ENCODE data around the gene USE1.

The USE1 gene

DNA sequence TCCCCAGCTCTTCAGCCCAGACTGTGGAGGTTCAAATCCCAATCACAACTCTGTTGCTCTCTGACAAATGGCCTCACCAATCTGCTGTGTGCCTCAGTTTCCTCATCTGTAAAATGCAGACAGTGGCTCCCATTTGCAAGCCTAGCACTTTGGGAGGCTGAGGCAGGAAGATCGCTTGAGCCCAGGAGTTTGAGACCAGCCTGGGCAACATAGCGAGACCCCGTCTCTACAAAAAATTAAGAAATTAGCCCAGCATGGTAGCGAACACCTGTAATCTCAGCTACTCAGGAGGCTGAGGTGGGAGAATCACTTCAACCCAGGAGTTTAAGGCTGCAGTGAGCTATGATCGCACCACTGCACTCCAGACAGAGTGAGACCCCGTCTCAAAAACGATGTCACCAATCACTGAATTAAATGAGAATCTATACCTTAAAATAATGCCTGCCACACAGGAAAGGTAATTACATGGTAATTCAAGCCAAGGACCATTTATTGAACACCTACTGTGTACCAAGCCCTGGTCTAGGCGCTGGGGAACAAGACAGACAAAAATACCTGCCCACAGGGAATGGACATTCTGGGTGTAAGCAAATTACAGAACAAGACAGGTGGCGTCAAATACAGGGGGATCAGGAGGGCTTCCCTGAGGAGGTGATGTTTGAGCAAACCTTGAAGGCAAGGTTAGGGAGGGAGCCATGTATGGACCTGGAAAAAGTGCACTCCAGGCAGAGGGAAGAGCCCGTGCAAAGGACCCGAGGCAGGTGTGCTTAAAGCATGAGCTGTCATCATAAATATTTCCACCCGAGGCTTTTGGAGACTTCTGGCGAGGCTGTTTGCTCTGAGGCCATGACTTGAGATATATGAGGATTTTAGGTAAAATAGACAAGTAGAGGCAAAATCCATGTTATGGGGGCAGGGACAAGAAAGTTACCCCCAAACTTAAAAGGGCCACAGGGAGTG is 22.9 kb downstream of the USE1 start:
- DNase-seq = no peak

DNA sequence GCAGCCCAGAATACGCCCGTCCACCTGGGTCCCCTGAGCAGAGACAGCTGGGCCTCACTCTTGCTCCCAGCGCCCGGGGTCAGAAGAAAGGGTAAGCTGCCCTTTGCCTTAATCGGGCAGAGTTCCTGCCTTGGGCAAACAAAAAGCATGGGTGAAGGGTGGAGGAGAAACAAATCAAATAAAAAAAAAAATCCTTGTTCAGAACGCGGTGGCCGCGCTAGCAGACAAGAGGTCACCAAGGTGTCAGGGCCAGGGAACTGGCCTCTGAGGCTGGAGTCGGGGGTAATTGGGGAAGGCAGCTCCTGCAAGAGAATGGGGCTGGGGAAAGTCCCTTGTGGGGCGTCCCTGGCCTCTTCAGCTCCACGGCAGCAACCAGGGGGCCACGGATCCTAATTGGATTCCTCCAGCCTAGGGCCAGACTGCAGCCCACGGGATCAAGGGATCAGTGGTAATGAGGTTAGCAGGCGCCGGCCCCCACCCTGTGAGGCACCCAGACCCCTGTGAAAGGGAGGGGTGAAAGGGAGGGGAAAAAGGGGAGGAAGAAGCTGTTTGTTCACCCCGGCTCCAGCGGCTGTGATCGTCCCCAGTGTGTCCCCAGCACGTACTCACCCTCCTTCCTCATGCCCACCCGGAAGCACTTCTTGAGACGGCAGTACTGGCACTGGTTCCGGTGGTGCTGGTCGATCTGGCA is 25.1 kb downstream of the USE1 start:
- no peak for DNase-seq

DNA sequence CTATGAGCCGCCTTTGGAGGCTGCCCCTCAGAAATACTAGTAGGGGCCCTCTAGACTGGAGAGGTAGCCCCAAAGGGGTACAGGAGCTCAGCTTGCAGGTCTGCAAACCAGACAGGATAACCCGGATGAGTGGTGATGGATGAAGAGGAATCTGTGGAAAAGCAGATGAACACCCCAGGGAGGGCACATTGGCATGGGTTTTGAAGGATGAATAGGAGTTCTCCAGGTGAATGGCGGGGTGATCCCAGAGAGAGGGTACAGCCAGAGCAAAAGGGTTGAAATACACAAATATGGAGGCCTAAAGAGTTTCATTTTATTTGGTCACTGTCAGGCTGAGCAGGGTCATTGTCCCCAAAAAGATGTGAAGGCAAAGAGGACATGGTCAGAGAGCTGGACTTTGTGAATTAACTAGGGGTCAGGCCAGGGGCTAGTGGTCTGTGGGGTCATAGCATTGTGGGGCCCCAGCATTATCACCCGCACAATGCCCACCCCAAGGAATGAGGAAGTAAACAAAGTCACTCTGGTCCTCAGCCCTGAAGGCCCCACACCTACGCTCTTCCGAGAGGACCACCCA is 25.8 kb downstream of the USE1 start:
- DNase-seq = no peak

DNA sequence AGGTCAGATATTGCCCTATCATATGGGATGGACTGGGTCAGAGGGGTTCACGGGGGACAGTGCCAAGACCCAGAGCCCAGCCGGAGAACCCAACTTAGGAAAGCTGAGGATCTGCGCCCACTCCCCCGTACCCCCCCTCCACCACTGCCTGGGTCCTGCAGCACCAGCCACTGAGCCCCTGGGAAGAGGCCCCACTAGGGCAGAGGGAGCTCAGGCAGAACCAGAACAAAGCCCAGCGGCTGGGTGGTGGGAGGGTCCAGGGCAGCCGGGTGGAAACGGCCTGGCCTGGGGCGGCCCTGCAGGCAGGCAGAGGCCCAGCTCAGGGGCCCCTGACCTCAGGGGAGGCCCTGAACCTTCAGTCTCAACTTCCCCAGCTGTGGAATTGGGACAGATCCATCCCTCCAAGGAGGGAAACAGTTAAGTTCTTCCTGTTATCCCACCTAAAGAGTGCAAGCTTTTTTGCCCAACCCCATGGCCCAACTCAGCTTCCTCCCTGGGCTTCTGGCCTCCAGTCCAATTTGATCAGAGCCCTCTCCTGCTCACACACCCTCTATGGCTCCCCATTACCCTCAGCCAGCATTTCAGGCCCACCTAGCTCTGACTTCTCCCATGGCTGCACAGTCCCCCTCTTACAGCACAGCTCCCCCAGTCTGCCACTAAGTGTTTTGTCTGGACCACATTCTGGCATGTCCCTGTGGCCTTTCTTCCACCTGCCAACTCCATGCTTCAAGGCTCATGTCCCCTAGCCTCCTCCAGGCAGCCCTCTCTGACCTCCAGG is 27.5 kb downstream of the USE1 start:
- no peak for DNase-seq

DNA sequence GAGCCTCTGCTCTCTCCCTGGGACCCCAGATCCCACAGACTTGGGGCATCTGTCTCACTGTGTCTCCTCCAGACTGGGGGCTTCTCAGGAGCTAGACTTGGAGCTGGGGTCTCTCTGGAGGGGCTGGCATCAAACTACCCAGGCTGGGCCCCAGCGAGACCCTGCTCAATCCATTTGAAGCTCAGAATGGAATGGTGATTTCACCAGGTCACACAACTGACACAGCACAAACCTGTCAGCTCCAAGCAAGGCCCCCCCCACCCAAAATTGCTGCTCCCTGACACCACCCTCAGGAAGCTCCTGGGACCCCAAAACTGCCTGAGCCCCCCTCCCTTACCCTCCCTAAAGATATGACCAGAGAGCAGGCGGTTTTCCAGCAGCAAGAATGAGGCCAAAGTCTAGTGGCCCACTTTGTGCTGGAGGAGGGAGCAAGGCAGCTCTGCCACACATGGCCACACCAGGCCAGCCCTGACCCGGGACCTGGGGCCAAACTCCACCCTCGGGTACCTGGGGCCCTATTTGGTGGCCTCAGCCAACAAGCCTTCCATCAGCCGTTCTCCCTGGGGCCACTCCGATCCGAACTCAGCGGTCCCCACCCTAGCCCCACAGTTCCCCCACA is 28.2 kb downstream of the USE1 start:
- DNase-seq = no peak

DNA sequence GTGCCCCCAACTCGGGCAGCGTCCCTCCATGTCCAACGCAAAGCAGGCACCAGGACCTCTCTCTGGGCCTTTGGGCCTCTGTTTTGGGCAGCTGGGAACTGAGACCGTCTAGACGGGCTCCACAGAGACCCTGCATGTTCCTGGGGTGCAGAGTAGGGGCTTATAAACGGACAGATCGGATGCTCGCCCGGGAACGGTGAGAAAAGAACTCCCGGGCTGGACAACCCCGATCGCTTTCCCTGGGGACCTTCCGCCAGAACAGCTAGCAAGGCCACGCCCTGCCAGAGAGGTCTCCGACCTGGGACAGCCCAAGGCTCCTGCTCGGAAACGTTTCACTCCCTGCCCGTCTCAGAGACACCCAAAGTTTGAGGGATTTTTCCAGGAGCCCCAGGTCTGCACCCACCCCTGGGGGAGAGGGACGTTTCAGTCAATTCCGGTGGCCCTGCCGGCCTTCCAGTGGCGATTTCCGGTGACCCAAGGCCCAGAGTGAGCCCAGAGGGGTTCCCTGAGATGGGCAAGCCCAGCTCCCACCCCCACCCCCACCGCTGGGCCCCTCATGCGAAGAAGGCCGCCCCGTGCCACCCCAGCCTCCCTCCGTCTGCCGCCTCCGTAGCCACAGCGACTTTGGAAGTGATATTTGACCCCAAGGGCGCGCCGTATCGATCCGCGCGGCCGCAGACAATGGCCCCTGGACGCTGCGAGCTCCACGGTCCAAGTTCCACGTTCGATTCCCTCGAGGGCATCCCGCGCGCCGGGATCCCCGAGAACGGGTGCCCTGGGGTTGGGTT is 28.9 kb downstream of the USE1 start:
- no peak for DNase-seq

DNA sequence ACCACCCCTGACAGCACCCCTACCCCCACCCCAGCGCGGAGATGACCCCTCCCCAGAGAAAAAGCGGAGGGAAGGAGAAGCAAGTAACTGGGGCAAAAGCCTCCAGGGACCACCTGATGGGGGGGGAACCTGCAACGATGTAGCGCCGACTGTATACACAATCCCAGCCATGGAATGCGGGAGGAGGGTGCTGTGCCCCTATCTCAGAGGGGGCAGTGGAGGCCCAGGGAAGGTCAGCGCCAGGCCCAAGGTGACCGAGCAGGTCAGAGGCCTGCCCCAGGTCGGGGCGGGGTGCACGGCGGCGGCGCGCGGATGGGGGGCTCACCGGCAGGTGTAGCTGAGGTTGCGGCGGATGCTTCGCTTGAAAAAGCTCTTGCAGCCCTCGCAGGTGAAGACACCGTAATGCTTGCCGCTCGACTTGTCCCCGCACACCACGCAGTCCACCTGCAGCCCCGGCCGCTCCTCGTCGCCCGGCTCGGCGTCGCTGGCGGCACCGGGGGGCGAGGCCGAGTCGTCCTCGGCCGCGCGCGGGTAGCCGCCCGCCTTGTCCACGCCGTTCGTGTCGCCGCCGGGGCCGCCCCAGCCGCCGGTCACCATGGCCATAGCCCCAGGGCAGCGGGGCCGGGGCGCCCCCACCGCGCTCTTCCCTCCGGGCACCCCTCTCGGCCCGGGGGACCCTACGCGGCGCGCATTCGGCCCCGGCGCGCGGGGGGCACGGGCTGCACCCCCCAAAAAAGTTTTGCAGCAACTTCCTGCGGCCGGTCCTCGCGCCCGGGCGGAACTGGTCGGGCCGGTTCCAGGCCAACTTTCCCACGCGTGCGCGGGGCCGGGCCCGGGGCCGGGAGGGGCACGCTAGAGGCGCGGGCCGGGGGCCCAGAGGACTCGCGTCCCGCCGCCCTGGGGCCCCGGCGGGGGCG is 29.7 kb downstream of the USE1 start:
- no peak for DNase-seq

DNA sequence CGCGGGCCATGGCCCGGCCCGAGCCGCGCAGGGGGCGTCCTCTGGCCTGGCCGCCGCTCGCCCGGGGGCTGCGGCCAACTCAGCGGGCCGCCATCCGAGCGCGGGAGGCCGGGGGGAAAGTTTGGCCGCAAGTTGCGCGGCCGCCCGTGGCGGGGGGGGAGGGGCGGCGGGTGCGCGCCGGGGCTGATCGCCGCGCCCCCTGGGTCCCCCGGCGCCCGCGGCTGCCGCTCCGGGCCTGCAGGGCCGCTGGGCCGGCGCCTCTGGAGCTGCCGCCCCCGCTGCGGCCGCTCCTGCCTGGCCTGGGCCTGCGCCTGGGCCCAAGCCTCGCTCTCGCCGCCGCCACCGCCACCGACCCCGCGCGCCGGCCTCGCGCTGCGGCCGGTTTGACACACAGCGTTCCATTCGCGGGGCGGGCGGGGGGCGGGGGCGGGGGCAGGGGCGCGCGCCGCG is 30.4 kb downstream of the USE1 start, which contains the start of gene NR2F6:
NR2F6 (minus strand) TSS at position 385 of the 450 bp plus-strand sequence. CDS start 699 bp downstream, outside the sequence.
- no peak for DNase-seq

DNA sequence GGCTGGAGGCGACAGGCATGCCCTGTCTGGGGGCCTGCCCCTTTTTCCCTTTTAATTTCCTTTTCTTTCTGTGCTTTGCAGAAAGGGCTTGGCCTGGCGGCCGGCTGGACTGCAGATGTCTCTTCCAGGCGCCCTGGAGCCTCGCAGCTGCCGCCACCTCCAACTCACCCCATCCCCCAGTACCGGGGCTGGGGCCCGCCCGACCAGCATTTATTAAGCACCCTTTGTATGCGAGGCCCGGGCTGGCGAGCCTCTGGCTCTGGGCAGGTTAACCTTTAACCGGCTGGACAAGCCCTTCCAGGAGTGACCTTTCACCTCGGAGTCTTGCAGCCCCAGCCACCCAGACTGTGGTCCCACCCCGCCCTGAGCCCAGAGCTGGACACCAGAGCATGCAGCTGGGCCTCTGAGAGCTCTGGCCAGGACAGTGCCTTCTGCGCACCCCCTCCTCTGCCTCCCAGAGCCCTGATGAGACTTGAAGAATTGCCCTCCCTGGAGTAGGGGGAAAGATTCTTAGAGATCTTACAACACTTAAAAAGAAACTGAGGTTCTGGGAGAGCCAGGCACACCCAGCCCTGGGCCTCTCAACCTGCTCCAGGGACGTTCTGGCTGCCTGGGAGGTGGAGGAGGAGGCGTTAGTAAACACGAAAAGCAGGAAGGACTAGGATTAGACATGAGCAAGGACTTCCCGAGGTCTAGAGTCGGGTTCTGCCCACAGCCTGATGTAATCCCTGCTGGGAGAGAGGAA is 31.7 kb downstream of the USE1 start:
- DNase-seq = no peak

DNA sequence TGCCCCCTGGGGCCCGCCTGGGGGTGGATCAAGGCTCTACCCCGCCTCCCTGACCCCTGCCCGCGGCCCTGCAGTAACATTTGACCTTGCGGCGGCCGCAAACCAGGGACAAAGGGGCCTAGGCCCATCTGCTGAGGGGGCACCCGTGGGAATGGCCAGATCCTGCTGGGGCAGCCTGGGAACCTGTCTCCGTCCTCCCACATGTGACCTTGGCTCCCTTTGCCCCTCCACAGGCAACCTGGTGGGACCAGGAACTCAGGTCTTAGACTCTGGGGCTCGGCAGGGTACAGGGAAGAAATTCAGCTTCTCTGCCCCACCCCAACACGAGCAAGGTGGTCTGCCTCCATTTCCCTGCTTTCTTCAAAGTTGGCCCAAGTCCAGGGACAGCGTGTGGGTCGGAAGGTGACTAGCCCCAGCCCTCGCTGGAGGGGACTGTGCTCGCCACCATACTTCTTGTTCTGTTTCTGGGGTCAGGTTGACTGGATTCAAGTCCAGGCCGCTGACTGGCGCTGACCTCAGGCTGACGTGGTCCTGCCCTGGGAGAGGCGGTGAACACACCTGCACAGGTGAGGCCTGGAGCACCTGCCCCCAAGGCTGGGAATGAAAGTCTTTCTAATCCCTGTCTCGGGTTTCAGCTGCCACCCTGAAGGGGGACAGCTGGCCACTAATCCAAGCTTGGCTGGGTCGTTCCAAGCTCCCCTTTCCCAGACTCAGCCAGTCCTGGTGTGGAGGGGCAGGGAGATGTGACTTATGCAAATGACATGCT is 33.0 kb downstream of the USE1 start:
- no peak for DNase-seq

DNA sequence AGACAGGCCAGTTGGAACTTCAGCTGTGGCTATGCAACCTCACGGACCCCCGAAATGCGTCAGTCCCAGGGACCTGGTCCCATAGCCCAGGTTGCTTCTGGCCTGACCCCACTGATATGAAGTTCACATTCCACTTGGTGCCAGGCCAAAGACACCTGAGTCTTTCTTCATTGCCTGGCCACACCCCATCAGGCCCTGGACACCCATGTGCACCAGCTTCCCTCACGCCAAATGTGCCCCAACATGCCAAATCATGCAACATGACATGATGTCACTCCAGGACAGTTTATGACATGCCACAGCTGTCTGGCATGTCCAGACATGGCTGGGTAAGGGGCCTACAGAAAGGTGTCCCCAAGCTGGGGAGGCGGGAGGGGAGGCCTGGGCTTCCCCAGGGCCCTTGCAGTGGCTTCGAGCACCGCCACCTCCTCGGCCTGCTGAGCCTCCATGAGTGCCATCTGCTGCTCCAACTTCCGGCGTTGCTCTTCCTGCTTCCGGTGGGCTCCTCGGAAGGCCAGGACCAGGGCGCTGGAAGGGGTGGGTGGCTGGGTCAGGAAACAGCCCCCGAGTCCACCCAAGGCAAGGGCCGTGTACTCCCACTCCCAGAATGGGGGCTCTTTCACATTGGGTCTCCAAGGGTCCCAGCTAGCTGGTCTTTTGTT is 34.9 kb downstream of the USE1 start:
- no peak for DNase-seq

DNA sequence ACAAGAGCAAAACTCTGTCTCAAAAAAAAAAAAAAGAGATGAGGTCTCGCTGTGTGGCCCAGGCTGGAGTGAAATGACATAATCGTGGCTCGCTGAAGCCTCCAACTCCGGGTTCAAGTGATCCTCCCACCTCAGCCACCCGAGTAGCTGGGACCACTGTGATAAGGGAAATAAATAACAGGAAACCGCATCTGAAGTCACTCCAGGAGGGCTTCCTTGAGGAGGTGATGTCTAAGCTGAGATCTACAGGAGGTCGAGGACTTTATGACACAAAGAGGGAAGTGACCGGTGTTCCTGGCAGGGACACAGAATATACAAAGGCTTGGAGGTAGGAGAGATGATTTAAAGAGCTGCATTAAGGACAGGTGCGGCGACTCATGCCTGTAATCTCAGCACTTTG is 39.5 kb downstream of the USE1 start:
- DNase-seq = no peak

DNA sequence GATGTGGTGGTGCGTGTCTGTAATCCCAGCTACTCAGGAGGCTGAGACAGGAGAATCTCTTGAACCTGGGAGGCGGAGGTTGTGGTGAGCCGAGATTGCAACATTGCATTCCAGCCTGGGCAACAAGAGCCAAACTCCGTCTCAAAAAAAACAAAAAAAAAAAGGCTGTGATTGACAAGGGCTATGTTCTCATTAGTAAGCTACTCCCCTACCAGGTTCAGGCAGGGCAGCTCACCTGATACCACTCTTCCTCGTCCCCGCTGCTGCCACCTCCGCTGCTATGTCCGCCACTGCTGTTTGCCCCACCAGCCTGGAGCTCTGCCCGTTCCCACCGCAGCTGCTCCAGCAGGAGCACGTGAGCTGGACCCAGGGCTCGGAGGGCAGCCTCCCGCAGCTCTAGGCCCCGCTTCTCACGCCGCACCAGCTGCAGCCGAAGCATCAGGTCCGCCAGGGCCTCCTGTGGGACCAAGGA is 40.0 kb downstream of the USE1 start:
- no peak for DNase-seq

DNA sequence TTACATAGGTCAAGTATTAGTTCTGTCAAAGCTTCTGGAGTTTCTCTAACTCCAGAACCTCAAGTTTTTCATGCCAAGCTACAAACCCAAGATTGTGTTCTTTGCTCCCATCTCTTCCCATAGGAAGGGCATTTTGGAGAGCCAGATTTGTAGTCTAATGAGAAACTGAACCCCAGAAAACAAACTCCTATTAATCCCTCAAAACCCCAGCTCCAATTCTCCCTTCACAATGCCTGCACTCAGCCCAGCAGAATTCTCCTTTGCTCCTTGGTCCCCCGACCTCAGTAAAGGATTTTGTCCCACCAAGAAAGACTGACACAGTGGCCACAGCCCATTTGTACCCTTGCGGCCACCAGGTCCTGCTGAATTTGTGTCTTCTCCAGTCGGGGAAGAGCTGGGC is 41.0 kb downstream of the USE1 start:
- no peak for DNase-seq

DNA sequence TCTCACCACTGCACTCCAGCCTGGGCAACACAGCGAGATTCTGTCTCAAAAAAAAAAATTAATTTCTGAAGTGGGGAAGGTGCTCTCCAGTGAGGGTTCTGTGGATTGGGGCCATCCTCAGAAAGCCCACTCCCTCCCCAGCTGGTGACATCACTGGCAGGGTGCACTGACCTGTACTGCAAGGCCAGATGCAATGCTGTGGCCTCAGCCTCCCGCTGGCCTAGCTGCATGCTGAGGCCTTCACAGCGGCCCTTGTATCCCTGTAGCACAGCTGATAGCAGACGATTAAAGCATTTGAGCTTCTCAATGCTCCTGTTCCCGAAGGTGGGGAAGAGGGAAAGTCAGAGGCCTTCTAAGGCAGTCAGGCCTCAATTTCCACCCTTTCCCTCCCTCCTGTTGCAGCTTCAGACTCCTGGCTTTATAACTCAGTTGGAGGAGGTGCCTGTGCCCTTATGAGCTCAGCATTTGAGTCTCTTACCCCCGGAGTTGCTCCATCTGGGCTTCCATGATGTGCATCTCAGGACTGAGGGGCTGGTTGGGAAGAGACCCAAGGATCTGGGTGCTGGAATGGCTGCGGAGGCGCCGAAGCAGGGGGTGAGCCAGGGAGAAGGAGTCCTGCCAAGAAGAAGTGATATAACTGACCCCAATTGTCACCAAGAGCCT is 44.1 kb downstream of the USE1 start:
- DNase-seq = no peak

DNA sequence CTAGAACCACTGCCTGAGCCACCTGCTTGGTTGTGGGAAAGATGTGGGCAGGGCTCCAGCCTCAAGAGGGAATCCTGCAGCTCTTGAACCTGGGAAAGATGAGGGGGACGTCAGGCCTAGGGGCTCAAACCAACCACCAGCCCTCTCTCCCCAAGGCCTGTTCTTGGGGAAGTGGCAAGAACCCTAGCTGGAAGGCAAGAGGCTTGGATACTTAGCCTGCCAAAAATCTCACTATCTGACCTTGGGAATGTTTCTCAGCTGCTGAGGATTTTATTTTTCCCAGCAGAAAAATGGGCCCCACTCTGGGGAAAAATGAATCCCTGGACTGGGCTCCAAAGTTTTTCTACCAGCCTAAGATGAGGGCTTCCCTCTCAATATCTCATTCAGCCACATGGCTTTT is 44.8 kb downstream of the USE1 start:
- DNase-seq = no peak

DNA sequence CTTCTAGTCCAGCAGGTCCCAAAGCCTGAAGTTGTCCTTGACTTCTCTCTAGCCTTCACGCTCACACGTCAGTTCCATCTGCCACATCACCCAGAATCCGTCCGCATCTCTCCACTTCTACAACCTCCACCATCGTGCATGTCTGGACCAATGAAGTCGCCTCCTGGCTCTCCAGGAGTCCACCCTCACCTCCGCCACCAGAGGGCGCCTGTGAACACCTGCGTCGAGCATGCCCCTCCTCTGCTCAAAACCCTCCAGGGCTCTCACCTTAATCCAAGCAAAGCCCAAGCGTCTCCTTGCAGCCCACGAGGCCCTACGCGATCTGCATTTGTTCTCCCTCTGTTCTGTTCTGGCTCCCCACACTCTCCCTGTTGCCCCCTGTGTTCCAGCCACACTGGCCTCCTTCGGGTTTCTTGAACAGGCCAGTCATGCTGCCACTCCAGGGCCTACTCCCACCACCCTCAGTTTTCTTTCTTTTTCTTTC is 45.7 kb downstream of the USE1 start:
- peak; percentile 68 for DNase-seq
